Measurements from ENCODE around the gene CLEC16A.
A peak's percentile ranks its signal among the peaks of the same experiment; 100 is the strongest.
"Not testable (repeated sequence)": the region's sequence is repeated elsewhere in the genome, so short reads cannot be mapped to it uniquely, and the experiment has no call there.

The CLEC16A gene

GRCh38 chr16:10923650-10924214 lies 20.6 kb upstream of the CLEC16A start:
- DNase-seq: peak; percentile 45

- DNase-seq: not testable (repeated sequence)
Observed at GRCh38 chr16:10925285-10925684, 19.1 kb upstream of the CLEC16A start.

GRCh38 chr16:10926094-10926493 lies 18.3 kb upstream of the CLEC16A start:
- no peak for DNase-seq

DNA sequence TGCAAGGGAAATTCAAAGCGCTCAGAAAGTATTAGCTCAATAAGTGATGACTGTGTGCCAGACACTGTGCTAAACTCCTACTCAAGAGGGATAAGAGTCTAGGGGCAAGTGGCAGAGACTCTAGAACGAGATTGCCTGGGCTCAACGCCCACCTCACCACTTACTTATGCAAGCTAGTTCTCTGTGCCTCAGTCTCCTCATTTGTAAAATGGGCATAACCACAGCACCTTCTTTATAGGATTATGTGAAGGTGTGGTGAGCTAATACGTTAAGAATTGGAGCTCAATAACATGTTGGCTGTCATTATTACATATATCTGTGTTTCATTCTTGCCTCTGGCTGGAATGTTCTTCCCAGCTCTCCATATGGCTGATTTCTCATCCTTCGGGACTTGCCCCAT lies 17.5 kb upstream of the CLEC16A start:
- no peak for DNase-seq

DNA sequence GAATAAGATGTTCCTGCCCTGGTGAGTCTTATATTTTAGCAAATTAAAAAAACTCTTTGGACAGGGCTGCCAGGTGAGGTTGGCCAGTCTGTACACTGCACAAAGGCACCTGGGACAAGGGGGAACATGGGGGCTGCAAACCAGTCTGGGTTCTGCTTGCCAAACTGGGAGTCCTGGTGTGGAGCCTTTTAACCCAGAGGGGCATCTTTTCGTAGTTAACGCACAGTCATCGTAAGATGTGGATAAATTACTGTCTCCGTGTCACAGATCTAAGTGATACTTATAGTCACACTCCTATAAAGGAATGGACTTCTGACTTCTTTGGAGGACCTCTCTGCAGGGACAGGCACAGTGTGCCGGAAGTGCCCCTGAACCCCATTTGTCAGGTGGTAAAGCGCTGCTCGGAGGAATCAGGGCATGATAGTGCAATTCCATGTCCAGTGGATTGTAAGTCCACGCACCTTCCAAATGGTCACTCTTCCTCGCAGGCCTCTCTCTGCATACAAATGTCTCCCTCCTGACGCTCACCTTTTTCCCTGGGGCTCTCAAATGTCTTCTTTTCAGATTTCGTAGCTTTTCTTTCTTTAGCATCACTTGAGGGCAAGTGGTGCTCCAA lies 16.8 kb upstream of the CLEC16A start:
- no peak for DNase-seq

DNA sequence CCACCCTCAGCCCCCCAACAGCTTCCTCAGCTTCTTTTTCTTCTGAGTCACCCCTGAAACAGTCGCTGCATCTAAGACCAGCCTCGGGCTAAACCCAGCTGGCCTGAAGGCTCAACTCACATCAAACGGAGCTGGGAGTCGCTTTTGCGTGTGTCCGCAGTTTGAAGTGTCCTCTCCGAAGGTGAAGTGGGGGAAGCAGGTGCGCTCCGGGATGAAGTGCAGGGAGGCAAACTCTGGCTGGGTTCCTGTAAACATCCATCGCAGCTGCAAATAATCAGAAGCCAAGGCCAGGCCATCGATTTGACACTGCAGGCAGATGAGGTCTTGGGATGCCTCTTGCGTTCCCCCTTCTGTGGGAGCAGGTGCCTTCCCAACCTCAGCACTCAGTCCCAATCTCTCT lies 15.3 kb upstream of the CLEC16A start:
- not testable (repeated sequence) for DNase-seq

DNA sequence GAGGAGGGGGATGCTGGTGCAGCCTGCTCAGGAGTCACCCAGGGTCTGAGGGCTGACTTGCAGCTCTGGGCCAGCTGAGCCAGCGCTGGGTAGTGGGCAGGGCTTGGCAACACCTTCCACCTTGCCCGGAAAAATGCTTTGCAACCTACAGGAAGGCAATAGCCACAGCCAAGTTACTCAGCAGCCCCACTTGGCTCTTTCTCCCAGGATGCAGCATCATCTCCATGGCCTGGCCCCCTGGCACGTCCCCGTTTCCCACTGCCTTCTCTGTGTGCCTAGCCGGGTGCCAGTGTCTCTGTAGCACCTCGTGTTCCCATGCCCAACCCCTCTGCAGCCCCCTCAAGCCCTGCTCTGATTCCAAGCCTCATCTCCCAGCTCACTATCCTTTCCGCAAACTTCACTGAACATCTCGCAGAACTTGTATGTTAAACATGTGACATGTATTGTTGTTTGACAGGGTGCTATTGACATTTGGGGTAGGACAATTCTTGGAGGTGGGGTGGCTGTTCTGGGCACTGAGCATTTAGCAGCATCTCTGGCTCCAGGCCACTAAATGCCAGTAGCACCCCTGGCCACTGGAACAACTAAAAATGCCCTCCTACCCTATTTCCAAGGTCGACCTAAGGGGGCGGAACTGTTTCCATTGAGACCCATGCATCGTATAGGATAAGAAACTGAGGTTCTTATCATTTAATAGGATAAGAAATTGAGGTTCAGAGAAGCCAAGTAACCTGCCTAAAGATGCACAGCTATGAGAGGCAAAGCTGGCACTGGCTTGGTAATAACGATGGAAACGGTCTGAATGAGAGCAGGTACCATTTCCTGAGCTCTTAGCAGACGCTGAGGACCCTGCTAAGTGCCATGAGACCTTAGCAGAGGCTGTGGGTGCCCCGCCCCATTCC lies 14.3 kb upstream of the CLEC16A start:
- DNase-seq: no peak

GRCh38 chr16:10930755-10931093 lies 13.6 kb upstream of the CLEC16A start:
- no peak for DNase-seq

DNA sequence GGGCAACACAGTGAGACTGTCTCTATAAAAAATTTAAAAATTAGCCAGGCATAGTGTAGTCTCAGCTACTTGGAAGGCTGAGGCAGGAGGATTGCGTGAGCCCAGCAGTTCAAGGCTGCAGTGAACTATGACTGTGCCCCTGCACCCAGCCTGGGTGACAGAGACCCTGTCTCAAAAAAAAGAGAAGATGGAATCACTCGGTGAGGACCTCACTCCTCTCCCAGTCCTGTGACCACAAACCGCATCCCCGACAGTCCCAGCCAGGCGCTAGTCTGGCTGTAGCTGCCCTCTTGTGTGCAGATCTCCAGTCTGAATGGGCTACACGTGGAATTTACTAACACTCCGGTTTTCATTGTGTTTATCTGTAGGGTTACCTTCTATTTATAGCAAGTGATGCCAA lies 13.2 kb upstream of the CLEC16A start:
- DNase-seq: no peak

DNA sequence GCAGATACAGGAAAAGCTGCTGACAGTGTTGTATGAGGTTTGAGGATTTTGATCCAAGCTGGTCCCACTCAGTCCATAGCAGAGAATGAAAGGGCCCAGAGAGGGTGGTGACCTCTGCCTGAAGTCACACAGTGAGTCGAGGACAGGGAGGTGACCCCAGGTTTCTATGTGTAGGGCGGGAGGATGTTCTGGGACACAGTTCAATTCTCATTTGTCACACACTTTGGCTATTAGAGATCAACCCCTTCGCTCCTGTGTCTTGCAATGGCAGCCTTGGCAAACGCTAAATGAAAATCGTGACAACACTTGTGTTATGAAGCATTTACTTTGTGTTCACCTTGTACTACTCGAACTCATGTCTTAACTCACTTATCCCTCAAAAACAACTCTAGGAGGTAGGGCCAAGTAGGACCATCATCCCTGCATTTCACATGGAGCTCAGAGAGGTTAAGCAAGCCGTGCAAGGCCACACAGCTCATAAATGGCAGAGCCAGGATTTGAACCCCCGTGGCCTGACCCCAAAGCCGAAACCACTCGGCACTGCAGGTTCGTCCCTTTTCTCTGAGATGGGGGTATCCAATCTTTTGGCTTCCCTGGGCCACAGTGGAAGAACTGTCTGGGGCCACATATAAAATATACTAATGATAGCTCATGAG lies 12.3 kb upstream of the CLEC16A start:
- no peak for DNase-seq

DNA sequence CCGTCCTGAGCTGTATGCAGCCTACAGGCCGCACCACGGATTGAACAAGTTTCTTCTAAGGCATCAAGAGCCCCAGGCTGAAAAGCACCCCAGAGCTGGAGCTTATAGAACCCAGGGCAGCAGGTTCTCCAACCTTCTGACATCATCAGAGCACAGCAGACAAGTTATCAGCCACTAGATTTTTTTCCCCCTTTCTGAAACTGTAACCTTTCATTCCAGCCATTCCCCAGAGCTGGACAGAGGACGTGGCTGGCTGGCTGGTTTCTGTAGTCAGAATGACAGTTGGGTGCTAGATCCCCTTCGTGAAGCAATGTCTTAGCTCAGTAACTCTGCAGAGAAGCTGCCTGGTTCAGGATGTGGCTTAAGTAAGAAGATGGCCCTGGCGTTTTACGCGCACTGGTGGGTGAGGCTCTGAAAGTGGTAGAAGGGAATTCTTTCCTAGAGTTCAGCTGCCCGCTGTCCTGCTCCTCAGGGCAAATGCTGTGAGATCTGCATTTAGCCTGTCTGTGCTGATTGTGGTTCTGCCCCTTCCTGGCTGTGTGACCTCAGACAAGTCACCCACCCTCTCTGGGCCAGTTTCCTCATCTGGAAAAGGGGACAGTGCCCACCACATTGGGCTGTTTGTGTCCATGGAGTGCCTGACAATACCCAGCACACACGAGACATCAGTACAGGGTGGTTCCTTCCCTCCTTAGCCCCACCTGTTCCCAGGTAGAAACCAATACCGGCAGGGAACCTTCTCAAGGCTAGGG lies 11.2 kb upstream of the CLEC16A start:
- no peak for DNase-seq

DNA sequence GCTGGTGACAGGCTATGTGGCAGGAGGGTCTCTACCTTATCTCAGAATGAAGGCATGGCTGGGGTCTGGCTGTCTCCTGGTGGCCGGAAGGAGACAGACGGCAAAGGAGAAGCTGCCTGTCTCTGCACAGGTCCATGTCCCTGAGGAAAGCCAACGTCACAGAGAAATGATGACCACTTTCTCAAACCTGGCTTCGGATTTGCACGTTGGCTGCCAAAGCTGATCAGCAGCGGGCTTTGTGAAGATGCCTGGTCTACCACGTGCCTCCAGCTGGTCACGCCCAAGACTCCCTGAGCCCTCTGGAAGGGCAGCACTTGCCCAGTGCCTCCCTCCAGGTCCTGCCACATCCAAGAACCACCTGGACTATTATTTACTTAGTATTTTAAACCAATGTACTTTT lies 10.5 kb upstream of the CLEC16A start:
- no peak for DNase-seq

DNA sequence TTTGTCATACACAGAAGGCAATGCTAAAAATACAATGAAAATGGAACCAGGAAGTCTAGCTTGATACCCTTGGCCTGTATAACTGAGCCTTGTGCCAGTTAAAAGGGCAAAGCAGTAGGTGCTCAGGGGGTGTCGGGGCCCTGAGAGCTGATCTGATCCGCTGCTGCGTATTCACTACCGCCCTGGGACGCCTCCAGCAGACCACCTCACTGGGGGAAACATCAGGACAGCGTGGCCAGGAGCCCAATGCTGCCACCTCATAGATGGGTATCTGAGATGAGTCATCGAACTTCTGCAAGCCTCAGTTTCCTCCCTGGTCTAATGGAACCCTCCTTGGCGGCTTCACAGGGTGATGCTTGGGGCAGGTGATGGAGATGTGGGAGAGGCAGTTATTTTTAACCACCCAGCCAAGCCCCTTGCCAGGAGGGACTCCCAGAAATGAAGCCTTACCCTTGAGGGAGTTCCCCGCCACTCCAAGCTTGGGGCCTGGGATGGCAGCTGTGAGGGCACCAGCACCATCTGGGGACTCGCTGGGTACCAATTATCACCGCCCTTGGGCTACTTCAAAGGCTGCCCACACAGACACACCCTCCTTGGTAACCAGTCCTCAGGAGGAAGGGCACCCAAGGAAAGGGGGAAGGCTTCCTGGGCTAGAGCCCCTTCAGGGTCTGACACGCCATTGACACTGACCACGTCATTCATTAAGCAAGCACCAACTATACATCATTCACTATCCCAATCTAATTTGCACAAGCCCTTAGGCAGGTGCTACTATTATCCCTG lies 9.8 kb upstream of the CLEC16A start:
- DNase-seq: no peak

DNA sequence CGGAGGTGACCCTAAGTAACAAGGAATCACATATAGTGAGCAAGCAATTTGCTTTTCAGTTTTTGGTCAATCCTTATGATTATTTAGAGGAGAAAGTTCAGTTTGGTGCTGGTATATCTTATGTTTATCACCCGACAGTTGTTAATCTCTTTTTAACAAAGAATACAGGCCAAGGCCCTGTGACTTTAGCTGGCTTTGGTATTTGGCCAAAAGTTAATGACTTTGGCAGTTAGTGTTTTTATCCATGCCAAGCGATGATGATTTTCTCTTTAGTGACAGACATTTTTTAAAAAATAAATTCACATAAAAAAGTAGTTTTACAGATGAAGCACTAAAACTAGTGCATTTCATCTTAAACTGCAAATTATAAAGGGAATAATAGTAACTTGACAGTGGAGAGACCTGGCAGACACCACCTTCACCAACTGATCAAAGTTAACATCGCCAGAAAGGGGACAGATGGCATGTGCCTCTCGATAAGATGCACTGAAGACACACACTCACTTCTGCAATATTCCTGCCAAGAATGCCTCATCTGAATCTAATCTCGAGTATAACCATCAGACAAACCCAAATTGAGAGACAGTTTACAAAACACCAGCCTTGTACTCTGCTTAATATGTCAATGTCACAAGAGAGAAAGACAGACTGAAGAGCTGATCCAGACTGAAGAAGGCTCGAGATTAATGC lies 9.0 kb upstream of the CLEC16A start:
- no peak for DNase-seq

GRCh38 chr16:10936272-10936984 lies 7.9 kb upstream of the CLEC16A start:
- DNase-seq: no peak

DNA sequence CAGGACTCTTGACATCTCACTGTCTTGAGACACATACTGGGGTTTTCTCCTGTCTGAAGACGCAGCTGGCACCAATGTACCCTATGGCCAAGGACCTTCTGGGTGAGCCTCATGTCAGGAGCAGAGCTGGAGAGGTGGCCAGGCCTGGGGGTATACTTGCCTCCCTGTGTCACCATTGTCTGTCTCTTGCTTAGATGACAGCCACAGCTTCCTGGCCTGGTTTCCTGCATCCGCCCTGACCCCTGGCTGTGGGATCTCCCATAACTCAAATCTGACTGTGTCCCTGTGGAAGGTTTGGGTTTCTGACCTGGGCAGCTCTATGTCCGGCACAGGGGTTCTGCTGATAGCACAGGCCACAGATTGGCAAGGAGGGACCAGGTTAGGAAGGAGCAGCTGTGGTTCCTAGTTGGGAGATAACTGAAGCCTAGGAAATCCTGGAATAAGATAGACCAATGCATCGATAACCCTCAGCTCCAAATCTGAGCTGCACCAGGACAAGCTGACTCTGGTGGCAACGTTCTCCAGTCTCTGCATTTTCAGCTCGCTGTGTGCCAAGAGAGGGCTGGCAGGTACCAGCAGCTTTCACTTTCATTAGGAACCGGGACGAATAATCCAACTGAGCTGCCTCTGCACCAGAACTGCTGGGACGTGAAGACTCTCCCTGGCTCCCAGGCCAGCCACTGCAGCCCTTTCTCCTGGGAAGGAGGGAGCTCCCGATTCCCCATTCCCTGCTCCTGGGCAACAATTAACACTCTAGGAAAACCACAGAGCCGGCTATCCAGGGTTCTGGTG lies 7.1 kb upstream of the CLEC16A start:
- DNase-seq: no peak

DNA sequence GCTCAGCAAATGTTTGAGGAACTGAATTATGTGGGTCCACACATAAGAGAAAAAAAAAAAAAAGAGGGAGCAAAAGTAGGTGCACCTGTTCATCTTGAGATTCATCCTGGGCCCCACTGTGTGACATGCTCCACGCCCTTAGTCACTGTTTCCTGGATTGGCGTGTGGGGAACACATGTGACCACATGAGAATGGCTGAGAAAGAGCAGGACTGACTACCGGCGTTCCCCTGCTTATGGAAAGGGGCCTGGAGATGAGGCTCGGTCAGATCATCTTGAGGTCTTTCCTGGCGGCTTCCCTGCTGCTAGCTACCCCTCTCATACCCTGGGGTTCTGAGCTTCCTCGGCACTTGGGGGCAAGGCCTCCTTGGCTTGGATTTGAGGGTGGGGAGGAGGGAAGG lies 6.0 kb upstream of the CLEC16A start:
- no peak for DNase-seq

- DNase-seq: no peak
Observed at GRCh38 chr16:10938796-10939648, 5.3 kb upstream of the CLEC16A start.

DNA sequence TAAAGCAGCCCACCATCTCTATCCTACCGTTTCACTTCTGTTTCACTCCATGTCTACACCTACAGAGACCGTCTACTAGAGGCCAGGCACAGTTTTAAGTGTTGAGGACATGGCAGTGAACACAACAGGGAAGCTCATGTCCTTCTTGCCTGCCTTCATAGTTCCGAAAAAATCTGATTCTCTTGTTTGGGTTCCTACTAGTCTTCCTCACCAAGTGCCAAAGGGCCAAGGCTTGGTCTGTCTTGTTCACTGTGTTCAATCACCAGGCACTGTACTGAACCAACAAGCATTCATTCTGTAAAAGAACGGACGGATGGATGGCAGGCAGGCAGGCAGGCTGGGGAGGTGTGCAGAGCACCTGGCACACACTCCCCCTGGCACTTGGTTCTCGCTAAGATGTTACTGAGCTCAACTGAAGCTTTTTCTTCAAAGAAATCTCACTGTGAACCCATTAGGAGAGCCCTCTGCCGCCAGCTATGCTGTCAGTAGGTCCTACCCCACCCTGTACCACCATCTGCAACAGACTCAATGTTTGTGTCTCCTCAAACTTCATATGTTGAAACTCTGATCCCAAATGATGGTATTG lies 4.6 kb upstream of the CLEC16A start:
- no peak for DNase-seq

All from right hindlimb (tissue), 1 donor.